ENCODE data around the gene DIP2A. TPM values are rescaled to one million over a fixed set of nuclear protein-coding genes. Genes with fewer than 3 reads are reported as not detected.

DIP2A gene
- total and polyA plus RNA-seq, 9 donors = 20.5 to 40.3 (median 32.0) TPM

DNA sequence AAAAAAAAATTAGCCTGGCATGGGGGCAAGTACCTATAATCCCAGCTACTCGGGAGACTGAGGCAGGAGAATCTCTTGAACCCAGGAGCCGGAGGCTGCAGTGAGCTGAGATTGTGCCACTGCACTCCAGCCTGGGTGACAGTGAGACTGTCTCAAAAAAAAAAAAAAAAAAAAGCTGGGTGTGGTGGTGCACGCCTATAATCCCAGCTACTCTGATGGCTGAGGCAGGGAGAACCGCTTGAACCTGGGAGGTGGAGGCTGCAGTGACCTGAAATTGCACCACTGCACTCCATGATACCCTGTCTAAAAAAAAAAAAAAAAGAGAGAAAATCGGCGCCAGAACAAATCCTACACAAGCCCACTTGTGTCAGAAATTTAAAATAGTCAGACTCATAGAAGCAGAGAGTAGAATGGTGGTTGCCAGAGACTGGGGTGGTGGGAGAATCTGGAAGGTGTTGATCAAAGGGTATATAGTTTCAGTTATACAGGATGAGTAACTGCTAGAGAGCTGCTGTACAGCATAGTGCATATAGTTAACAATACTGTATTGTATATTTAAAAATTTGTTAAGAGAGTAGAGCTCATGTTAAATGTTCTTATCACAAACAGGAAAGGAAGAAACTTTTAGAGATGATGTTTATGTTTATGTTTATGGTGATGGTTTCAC is 9.6 kb downstream of the DIP2A start:
- DNase-seq = no peak
- Histone ChIP-seq H3K4me3 (no peak overlapping the region), H3K36me3 (no peaks in the 10 kb centered on the region), H3K4me1 (ENCODE audit: insufficient read depth) (no peaks in the 10 kb centered on the region), H3K9me3 (no peaks in the 10 kb centered on the region), H3K27ac (no peak overlapping the region), H3K27me3 (no peaks in the 10 kb centered on the region)
- 74 to 90% (median 78%) methylated on average over 6 of the region's 6 CpGs for WGBS, 3 donors
- TF ChIP-seq POLR2A (IDR thresholded peaks at IDR 0.05) (no peak), EP300 (IDR thresholded peaks at IDR 0.05) (no peak)
- TF ChIP-seq, protein P1, sequence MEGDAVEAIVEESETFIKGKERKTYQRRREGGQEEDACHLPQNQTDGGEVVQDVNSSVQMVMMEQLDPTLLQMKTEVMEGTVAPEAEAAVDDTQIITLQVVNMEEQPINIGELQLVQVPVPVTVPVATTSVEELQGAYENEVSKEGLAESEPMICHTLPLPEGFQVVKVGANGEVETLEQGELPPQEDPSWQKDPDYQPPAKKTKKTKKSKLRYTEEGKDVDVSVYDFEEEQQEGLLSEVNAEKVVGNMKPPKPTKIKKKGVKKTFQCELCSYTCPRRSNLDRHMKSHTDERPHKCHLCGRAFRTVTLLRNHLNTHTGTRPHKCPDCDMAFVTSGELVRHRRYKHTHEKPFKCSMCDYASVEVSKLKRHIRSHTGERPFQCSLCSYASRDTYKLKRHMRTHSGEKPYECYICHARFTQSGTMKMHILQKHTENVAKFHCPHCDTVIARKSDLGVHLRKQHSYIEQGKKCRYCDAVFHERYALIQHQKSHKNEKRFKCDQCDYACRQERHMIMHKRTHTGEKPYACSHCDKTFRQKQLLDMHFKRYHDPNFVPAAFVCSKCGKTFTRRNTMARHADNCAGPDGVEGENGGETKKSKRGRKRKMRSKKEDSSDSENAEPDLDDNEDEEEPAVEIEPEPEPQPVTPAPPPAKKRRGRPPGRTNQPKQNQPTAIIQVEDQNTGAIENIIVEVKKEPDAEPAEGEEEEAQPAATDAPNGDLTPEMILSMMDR (IDR thresholded peaks at IDR 0.05) = no peak
- intact Hi-C loops (cut with DNase I) = no loop called here

DNA sequence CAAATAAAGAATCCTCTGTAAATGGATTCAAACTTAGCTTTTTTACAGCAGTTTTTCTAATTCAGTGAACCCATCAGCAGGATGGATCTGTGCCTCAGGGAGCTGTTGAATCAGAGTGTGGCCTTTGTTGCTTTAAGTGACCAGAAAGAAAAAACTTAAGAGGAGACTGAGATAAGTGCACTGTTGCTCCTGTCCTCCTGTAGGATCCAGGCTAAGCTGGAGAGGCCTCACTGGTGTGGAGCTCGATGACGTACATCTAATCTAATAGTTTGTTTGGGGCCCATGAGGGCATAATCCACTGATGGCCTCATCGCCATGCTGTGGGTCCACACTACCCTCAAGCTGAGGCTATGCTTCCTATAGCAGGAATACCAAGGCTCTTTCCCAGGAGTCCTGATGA is 10.6 kb downstream of the DIP2A start:
- no peak for TF ChIP-seq POLR2A (IDR thresholded peaks at IDR 0.05)
- TF ChIP-seq, protein P1 (IDR thresholded peaks at IDR 0.05) = no peak
- WGBS, 3 donors = 95 to 96% (median 95%) methylated on average over 3 of the region's 3 CpGs
- Histone ChIP-seq H3K4me1 (ENCODE audit: insufficient read depth) (no peaks in the 10 kb centered on the region), H3K36me3 (no peaks in the 10 kb centered on the region), H3K9me3 (no peaks in the 10 kb centered on the region), H3K27me3 (no peaks in the 10 kb centered on the region), H3K27ac (no peak overlapping the region), H3K4me3 (no peak overlapping the region)
- DNase-seq = no peak
- intact Hi-C loops (cut with DNase I) = no loop called here

DNA sequence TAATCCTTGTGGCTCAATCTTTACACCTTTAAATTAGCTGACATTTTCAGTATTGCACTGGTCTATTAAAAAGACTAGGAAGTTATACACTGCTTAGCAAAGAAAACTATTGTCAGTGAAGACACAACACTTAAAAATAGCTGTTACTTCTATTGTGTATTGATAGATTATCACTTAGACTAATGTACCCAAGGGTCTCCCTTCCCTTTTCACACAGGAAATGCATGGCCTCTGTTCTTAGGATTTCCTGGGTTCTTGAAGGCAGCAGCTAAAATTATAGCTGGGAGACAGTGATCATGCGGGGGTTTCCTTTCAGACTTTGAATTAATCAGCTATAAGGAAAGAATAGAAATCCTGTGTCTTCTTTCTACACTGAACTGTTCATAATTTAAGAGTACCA is 12.8 kb downstream of the DIP2A start:
- H3K4me1 ChIP-seq (ENCODE audit: insufficient read depth) = no peaks in the 10 kb centered on the region
- H3K27me3 ChIP-seq = no peaks in the 10 kb centered on the region
- no peak for DNase-seq
- TF ChIP-seq, protein P1 (IDR thresholded peaks at IDR 0.05) = no peak
- TF ChIP-seq EP300 (IDR thresholded peaks at IDR 0.05) (no peak), POLR2A (IDR thresholded peaks at IDR 0.05) (no peak)
- no peak overlapping the region for H3K27ac ChIP-seq
- H3K36me3 ChIP-seq = no peaks in the 10 kb centered on the region
- no peaks in the 10 kb centered on the region for H3K9me3 ChIP-seq
- no peak overlapping the region for H3K4me3 ChIP-seq
- WGBS, 3 donors = 91 to 96% (median 91%) methylated on average over 1 of the region's 1 CpG
- intact Hi-C loops (cut with DNase I) = no loop called here

DNA sequence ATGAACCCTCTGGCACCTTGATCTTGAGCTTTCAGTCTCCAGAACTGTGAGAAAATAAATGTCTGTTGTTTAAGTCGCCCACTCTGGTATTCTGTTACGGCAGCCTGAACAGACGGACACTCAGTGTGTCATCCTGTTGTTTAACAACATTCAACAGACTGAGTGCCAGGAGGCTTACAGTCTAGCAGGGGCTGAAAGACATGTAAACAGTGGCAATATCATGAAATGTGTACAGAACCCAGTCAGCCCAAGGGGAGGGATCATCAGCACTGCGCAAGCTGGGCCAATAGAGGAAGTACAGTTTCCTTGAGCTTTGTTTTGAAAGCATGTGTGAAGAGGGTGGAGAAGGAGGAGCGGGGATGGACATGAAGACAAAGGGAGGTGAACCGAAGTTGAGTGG is 13.6 kb downstream of the DIP2A start:
- no peaks in the 10 kb centered on the region for H3K36me3 ChIP-seq
- 89 to 91% (median 89%) methylated on average over 6 of the region's 6 CpGs for WGBS, 3 donors
- H3K27ac ChIP-seq = no peak overlapping the region
- intact Hi-C loops (cut with DNase I) = no loop called here
- no peak overlapping the region for H3K4me3 ChIP-seq
- no peaks in the 10 kb centered on the region for H3K4me1 ChIP-seq (ENCODE audit: insufficient read depth)
- H3K9me3 ChIP-seq = no peaks in the 10 kb centered on the region
- no peak for DNase-seq
- TF ChIP-seq EP300 (IDR thresholded peaks at IDR 0.05) (no peak), POLR2A (IDR thresholded peaks at IDR 0.05) (no peak)
- TF ChIP-seq, protein P1 (IDR thresholded peaks at IDR 0.05) = no peak
- H3K27me3 ChIP-seq = no peaks in the 10 kb centered on the region

All from ovary (tissue), 9 donors.